ENCODE results near the gene GABRR1.

The GABRR1 gene

GRCh38 chr6:89145091-89145955 is 71.8 kb downstream of the GABRR1 start:
- Histone ChIP-seq H3K9ac (ENCODE audit: low read depth, low read length) (peak overlapping the region; percentile 95), H3K4me1 (ENCODE audit: insufficient read depth, low read length) (peaks cover 42% of the 10 kb centered on the region), H2AFZ (ENCODE audit: low read depth, low read length) (peak overlapping the region; percentile 88), H3K27me3 (ENCODE audit: insufficient read depth, low read length, poor library complexity) (no peaks in the 10 kb centered on the region), H3K4me2 (ENCODE audit: insufficient read depth, low read length) (peak overlapping the region; percentile 81), H3K4me3 (ENCODE audit: low read depth in 1 of 2, low read length in 2 of 2) (peak overlapping the region; percentile 63 to 77), H3K79me2 (ENCODE audit: insufficient read depth, low read length) (peaks cover 34% of the 10 kb centered on the region), H3K9me3 (ENCODE audit: insufficient read depth, low read length, severe bottlenecking) (no peaks in the 10 kb centered on the region), H4K20me1 (ENCODE audit: insufficient read depth, low read length) (peaks cover 6% of the 10 kb centered on the region; the same call in 1 of the 2 replicates), H3K36me3 (ENCODE audit: insufficient read depth, low read length) (peaks cover 16% of the 10 kb centered on the region), H3K27ac (ENCODE audit: low read length) (peak overlapping the region; percentile 80)
- ATAC-seq (ENCODE audit: insufficient read depth, low read depth) = peak; percentile 61
- TF ChIP-seq CTCF (IDR thresholded peaks at IDR 0.05; ENCODE audit: borderline replicate concordance, extremely low read depth, low read length, poor library complexity, severe bottlenecking) (peak; percentile 18), EZH2 (IDR thresholded peaks at IDR 0.05; ENCODE audit: borderline replicate concordance, low read depth, low read length, severe bottlenecking) (no peak)
- DNase-seq = no peak

GRCh38 chr6:89144354-89144906 is 72.7 kb downstream of the GABRR1 start:
- no peaks in the 10 kb centered on the region for H3K27me3 ChIP-seq (ENCODE audit: insufficient read depth, low read length, poor library complexity)
- no peak for ATAC-seq (ENCODE audit: insufficient read depth, low read depth)
- no peak overlapping the region for H2AFZ ChIP-seq (ENCODE audit: low read depth, low read length)
- H3K4me1 ChIP-seq (ENCODE audit: insufficient read depth, low read length) = peaks cover 42% of the 10 kb centered on the region
- TF ChIP-seq CTCF (IDR thresholded peaks at IDR 0.05; ENCODE audit: borderline replicate concordance, extremely low read depth, low read length, poor library complexity, severe bottlenecking) (no peak), EZH2 (IDR thresholded peaks at IDR 0.05; ENCODE audit: borderline replicate concordance, low read depth, low read length, severe bottlenecking) (no peak)
- no peak overlapping the region for H3K9ac ChIP-seq (ENCODE audit: low read depth, low read length)
- H3K4me2 ChIP-seq (ENCODE audit: insufficient read depth, low read length) = no peak overlapping the region
- H3K9me3 ChIP-seq (ENCODE audit: insufficient read depth, low read length, severe bottlenecking) = no peaks in the 10 kb centered on the region
- DNase-seq = no peak
- no peak overlapping the region for H3K27ac ChIP-seq (ENCODE audit: low read length)
- peaks cover 6% of the 10 kb centered on the region; the same call in 1 of the 2 replicates for H4K20me1 ChIP-seq (ENCODE audit: insufficient read depth, low read length)
- H3K36me3 ChIP-seq (ENCODE audit: insufficient read depth, low read length) = peaks cover 10% of the 10 kb centered on the region
- H3K4me3 ChIP-seq (ENCODE audit: low read depth in 1 of 2, low read length in 2 of 2) = no peak overlapping the region
- H3K79me2 ChIP-seq (ENCODE audit: insufficient read depth, low read length) = peaks cover 34% of the 10 kb centered on the region

GRCh38 chr6:89140347-89141156 is 76.6 kb downstream of the GABRR1 start:
- Histone ChIP-seq H3K36me3 (ENCODE audit: insufficient read depth, low read length) (no peaks in the 10 kb centered on the region), H3K27ac (ENCODE audit: low read length) (no peak overlapping the region), H2AFZ (ENCODE audit: low read depth, low read length) (no peak overlapping the region), H3K4me1 (ENCODE audit: insufficient read depth, low read length) (peaks cover 11% of the 10 kb centered on the region), H3K4me2 (ENCODE audit: insufficient read depth, low read length) (no peak overlapping the region), H3K9me3 (ENCODE audit: insufficient read depth, low read length, severe bottlenecking) (no peaks in the 10 kb centered on the region), H3K27me3 (ENCODE audit: insufficient read depth, low read length, poor library complexity) (no peaks in the 10 kb centered on the region), H3K79me2 (ENCODE audit: insufficient read depth, low read length) (no peaks in the 10 kb centered on the region), H4K20me1 (ENCODE audit: insufficient read depth, low read length) (no peaks in the 10 kb centered on the region), H3K4me3 (ENCODE audit: low read depth in 1 of 2, low read length in 2 of 2) (no peak overlapping the region), H3K9ac (ENCODE audit: low read depth, low read length) (no peak overlapping the region)
- TF ChIP-seq EZH2 (IDR thresholded peaks at IDR 0.05; ENCODE audit: borderline replicate concordance, low read depth, low read length, severe bottlenecking) = no peak
- TF ChIP-seq CTCF (IDR thresholded peaks at IDR 0.05; ENCODE audit: borderline replicate concordance, extremely low read depth, low read length, poor library complexity, severe bottlenecking) = no peak
- DNase-seq (no peak), ATAC-seq (ENCODE audit: insufficient read depth, low read depth) (no peak)

All from DND-41 (cell line).